Epithelial cell of proximal tubule (primary cell): ENCODE data around the gene CUL4B. TPM values are rescaled to one million over a fixed set of nuclear protein-coding genes. Genes with fewer than 3 reads are reported as not detected.
"Not testable (repeated sequence)": the region's sequence is repeated elsewhere in the genome, so short reads cannot be mapped to it uniquely, and the experiment has no call there.

ENCODE experiments used
- DNase-seq: peaks from one replicate; pipeline ENCODE4 v3.0.0-alpha.2; 2011; ENCODE audit warnings: low read depth
- H3K4me3 ChIP-seq: 2 replicates; pipeline ENCODE4 v1.5.1; 2011; ENCODE audit warnings: low read depth, mild to moderate bottlenecking, low read length
- CTCF ChIP-seq: conservative IDR thresholded peaks from 2 replicates; pipeline ENCODE4 v1.5.1; 2012; ENCODE audit warnings: low read depth, mild to moderate bottlenecking, low read length
- total RNA-seq: library from RNA; depleted of rRNA; stranded (reverse); fragments of >200 nt; gene quantifications from 2 replicates; pipeline ENCODE4 v1.2.3, GENCODE V29; 2015

Gene CUL4B
- total RNA-seq, 1 donor from 2014 or later: 18.5 TPM

DNA sequence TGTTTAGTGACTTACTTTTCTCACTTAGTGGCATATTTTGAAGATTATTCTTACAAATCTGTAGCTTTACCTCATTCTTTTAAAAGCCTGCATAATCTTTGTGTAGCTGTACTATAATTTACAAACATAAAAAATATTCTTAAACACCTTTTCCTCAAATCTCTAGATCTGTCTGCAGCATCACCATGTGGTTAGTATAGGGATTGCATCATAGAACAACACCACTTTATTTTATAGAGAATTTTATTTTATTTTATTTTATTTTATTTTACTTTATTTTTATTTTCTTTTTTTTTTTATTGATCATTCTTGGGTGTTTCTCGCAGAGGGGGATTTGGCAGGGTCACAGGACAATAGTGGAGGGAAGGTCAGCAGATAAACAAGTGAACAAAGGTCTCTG lies 85.3 kb downstream of the CUL4B start:
- DNase-seq, H3K4me3 ChIP-seq: not testable (repeated sequence)
- TF ChIP-seq CTCF: peak; percentile 43

Other genes with a start within 250 kb of the CUL4B start
- gene TMEM255A, start 249.5 kb downstream of the CUL4B start, total RNA-seq: 0.14 and 0.40 TPM in 2 replicates
- not detected in 2 replicates for gene ATP1B4, start 198.9 kb downstream of the CUL4B start, total RNA-seq
- gene LAMP2, start 91.7 kb downstream of the CUL4B start, total RNA-seq: 59.6 and 66.6 TPM in 2 replicates
- gene MCTS1, start 43.1 kb upstream of the CUL4B start, total RNA-seq: 47.6 and 54.2 TPM in 2 replicates
- gene C1GALT1C1, start 69.1 kb upstream of the CUL4B start, total RNA-seq: 30.1 and 32.1 TPM in 2 replicates